Peyer's patch (tissue), 4 donors: ENCODE measurements around the gene C20orf204. TPM values are rescaled to one million over a fixed set of nuclear protein-coding genes. Genes with fewer than 3 reads are reported as not detected.
A peak's percentile ranks its signal among the peaks of the same experiment; 100 is the strongest.

Experiments used
- DNase-seq, 3 donors: peaks; one replicate each; pipeline ENCODE4 v3.0.0-alpha.2; 2017 to 2019
- H3K27ac ChIP-seq, 4 donors: fragments of 200-600 bp; sonication (generic); one replicate each; pipeline ENCODE4 v1.5.1; 2016 to 2019
- H3K27me3 ChIP-seq, 2 donors: fragments of 200-600 bp; sonication (generic); one replicate each; pipeline ENCODE4 v1.5.1; 2019
- H3K36me3 ChIP-seq, 3 donors: fragments of 200-600 bp; sonication (generic); one replicate each; pipeline ENCODE4 v1.5.1; 2016 to 2019
- H3K4me1 ChIP-seq, 4 donors: fragments of 200-600 bp; sonication (generic); one replicate each; pipeline ENCODE4 v1.5.1; 2016 to 2019
- H3K4me3 ChIP-seq, 4 donors: fragments of 200-600 bp; sonication (generic); 1 replicate in 3 of 4; 2 replicates in 1 of 4; pipeline ENCODE4 v1.5.1; 2016 to 2019; ENCODE audit warnings: mild to moderate bottlenecking in 1 of 4
- H3K9me3 ChIP-seq, 4 donors: fragments of 200-600 bp; sonication (generic); one replicate each; pipeline ENCODE4 v1.5.1; 2016 to 2019; ENCODE audit warnings: mild to moderate bottlenecking in 1 of 4
- POLR2A ChIP-seq, 2 donors: fragments of 450-650 bp; IDR thresholded peaks; one replicate each; pipeline ENCODE4 v1.5.1; 2017; ENCODE audit warnings: antibody characterized with exemption in 2 of 2, mild to moderate bottlenecking in 2 of 2, moderate library complexity in 2 of 2
- total RNA-seq, 4 donors: library from RNA; depleted of rRNA; stranded (reverse); fragments of >200 nt; gene quantifications; one replicate each; pipeline ENCODE4 v1.1.0, GENCODE V29; 2016
- TF ChIP-seq, protein P1 (sequence below), 6 experiments: fragments of 450-650 bp in 4 of 6; fragments of 200-600 bp in 2 of 6; sonication (generic) in 1 of 6; IDR thresholded peaks; one replicate each; pipeline ENCODE4 v1.5.1; 2017 to 2019; ENCODE audit warnings: antibody characterized with exemption in 6 of 6, mild to moderate bottlenecking in 3 of 6, moderate library complexity in 1 of 6

Gene C20orf204
- total RNA-seq, 4 donors from 2014 or later = 0.18 to 2.1 (median 1.1) TPM

DNA sequence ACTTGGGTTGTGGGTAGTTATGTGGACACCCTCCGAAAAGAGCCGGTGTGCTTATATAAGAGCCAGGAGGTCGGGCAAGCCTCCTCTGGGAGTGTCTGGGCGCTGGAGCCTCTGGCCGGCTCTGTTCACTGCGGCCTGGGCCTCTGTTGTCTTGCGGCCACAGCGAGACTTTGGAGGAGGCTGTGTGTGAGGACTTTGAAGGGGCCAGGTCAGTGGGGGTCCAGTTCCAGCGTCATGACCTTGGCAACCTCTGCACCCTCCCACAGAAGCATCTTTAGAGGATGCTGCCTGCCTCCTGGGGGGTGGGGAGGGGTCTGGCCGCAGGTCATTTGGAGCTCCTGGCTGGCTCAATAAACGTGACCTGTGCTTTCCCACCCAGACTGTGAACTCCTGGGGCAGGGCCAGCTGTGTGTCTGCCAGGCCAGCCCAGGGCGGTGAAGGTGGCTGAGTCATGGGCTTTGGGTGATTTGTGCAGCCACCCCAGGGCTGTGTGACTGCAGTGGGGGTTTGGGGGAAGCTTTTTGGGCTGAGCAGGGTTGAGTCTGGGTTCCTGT is 28.2 kb downstream of the C20orf204 start:
- H3K36me3 ChIP-seq = no peaks in the 10 kb centered on the region
- DNase-seq = no peak
- H3K4me1 ChIP-seq = peaks cover 0 to 38% (median 34%) of the 10 kb centered on the region in 4 donors
- H3K9me3 ChIP-seq = no peaks in the 10 kb centered on the region
- no peak overlapping the region for H3K27ac ChIP-seq
- H3K4me3 ChIP-seq = peak overlapping the region in 2 of 4 donors; percentile 79 to 93
- no peaks in the 10 kb centered on the region for H3K27me3 ChIP-seq
- TF ChIP-seq, protein P1, sequence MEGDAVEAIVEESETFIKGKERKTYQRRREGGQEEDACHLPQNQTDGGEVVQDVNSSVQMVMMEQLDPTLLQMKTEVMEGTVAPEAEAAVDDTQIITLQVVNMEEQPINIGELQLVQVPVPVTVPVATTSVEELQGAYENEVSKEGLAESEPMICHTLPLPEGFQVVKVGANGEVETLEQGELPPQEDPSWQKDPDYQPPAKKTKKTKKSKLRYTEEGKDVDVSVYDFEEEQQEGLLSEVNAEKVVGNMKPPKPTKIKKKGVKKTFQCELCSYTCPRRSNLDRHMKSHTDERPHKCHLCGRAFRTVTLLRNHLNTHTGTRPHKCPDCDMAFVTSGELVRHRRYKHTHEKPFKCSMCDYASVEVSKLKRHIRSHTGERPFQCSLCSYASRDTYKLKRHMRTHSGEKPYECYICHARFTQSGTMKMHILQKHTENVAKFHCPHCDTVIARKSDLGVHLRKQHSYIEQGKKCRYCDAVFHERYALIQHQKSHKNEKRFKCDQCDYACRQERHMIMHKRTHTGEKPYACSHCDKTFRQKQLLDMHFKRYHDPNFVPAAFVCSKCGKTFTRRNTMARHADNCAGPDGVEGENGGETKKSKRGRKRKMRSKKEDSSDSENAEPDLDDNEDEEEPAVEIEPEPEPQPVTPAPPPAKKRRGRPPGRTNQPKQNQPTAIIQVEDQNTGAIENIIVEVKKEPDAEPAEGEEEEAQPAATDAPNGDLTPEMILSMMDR (IDR thresholded peaks at IDR 0.05) = no peak
- no peak for TF ChIP-seq POLR2A (IDR thresholded peaks at IDR 0.05)

DNA sequence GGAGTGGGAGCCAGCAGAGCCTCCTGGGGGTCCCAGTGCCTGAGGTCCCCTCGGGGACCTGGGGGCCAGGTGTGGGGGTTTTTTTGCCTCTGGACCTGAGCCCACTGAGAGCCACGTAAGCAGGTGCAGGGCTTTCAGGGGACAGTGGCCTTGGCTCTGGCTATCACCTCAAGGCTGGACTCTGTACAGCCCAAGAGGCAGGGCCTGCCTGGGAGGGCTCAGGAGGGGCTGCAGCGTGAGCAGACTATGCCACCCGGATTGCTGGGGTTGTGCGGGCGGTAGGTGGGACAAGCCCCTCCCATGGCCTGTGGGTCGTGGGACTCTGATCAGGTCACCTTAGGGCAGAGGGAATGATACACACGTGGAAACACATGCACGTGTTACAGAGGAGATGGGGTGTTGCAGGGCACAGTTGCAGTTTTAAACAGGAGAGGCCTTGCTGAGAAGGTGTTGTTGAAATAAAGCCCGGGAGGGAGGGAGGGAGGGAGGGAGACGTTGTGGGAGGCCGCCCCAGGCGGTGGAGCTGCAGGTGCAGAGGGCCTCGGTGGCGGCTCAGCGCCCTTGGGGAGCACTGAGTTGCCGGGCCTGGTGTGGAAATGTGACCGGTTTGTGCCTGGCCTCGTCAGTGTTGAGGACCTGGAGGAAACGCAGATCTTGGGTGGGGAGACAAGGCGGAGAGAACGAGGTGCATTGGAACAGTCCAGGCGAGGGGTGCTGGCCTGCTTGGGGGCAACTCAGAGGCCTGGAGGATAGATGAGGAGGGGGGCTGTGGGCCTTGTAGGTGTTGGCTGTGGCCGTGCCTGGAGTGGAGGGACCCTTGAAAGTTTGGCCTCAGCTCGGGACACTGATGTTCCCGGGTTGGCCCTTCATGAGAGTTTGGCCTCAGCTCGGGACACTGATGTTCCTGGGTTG is 29.3 kb downstream of the C20orf204 start:
- Histone ChIP-seq H3K4me1 (peaks cover 0 to 38% (median 37%) of the 10 kb centered on the region in 4 donors), H3K4me3 (no peak overlapping the region), H3K27me3 (no peaks in the 10 kb centered on the region), H3K27ac (peak overlapping the region in 3 of 4 donors; percentile 25 to 68 (median 33)), H3K36me3 (no peaks in the 10 kb centered on the region), H3K9me3 (no peaks in the 10 kb centered on the region)
- TF ChIP-seq, protein P1 (IDR thresholded peaks at IDR 0.05) = no peak
- TF ChIP-seq POLR2A (IDR thresholded peaks at IDR 0.05) = no peak
- no peak for DNase-seq

DNA sequence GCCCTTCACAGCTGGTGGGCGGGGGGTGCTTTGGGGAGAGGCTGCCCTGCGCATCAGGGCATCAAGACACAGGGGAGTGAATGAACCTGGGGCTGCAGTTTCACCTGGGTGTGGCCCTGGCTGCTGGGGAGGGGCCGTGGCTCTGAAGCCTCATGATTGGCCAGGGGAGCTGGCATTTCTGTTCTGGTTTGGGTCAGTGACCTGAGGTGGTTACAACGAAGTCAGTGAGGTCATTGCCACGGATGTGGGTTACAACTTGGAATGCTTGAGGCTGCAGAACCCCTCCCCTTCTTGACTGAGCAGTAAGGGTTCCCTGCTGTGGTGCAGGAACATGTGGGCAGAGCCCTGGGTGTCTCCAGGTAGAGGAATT is 30.0 kb downstream of the C20orf204 start:
- Histone ChIP-seq H3K4me1 (peaks cover 0 to 38% (median 37%) of the 10 kb centered on the region in 4 donors), H3K27ac (peak overlapping the region in 3 of 4 donors; percentile 25 to 68 (median 33)), H3K36me3 (no peaks in the 10 kb centered on the region), H3K9me3 (no peaks in the 10 kb centered on the region), H3K4me3 (no peak overlapping the region), H3K27me3 (no peaks in the 10 kb centered on the region)
- DNase-seq = peak in 2 of 3 donors; percentile 73 to 87
- no peak for TF ChIP-seq POLR2A (IDR thresholded peaks at IDR 0.05)
- TF ChIP-seq, protein P1 (IDR thresholded peaks at IDR 0.05) = no peak

DNA sequence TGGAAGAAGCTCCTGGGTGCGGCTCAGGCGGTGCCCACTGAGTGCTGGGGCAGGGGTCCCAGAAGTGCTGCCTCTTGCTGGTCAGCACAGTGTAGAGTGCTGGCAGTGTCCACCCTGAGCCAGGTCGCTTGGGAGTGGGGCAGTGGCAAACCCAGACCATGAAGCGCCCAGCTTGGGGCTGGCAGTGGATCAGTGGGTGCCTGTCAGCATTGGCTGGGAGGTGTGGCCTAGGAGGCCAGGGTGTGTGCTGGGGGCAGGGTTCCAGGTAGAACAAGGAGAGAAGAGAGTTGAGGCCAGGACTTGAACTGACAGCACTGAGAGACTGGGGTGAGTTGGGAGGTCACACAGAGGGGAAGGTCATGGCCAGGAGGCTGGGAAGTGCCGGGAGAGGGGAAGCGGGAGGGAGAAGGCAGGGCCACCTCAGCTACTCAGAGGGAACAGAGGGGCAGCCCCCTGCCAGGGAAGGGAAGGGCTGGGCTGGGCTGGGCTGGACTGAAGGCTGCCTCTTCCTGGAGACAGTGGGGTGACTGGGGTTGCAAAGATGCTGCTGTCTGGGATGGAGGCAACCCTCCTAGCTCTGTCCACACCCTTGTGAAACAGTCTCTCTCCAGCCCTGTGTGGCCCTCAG is 31.1 kb downstream of the C20orf204 start:
- Histone ChIP-seq H3K9me3 (no peaks in the 10 kb centered on the region), H3K4me1 (peaks cover 0 to 47% (median 37%) of the 10 kb centered on the region in 4 donors)

DNA sequence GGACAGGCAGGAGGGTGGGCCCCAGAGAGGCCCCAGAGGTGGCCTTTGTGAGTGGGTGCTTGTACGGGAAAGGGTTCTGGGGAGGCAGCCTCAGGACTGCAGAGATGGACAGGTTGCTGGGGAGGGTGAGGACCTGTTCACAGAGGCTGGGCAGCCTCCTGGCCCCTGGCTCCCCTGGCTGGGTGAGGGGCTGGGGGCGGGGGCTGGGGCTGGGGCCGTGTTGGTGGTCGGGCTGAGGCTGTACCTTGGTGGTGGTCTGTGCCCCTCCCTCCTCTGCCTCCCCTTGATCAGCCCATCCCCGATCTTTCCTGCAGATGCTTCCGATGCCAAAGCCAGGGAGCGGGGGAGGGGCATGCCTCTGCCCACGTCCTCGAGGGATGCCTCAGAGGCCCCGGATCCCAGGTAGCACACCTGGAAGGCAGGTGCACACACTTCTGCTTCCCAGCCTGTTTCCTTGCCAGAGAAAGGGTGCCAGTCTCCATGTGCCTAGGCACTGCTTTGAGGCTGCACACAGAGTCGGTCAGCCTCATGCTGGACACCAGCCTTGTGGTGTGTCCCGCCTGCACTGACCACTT is 31.8 kb downstream of the C20orf204 start:
- H3K27me3 ChIP-seq = no peaks in the 10 kb centered on the region
- peaks cover 0 to 50% (median 31%) of the 10 kb centered on the region in 4 donors for H3K4me1 ChIP-seq
- no peak overlapping the region for H3K4me3 ChIP-seq
- no peak overlapping the region for H3K27ac ChIP-seq
- TF ChIP-seq POLR2A (IDR thresholded peaks at IDR 0.05) = no peak
- TF ChIP-seq, protein P1 (IDR thresholded peaks at IDR 0.05) = no peak
- H3K36me3 ChIP-seq = peaks cover 0 to 3% (median 0%) of the 10 kb centered on the region in 3 donors
- no peak for DNase-seq
- no peaks in the 10 kb centered on the region for H3K9me3 ChIP-seq

More for the DNA sequence above, 31.1 kb downstream of the C20orf204 start:
- Histone ChIP-seq H3K36me3 (no peaks in the 10 kb centered on the region), H3K27me3 (no peaks in the 10 kb centered on the region), H3K27ac (peak overlapping the region in 1 of 4 donors; percentile 68), H3K4me3 (no peak overlapping the region)
- TF ChIP-seq, protein P1 (IDR thresholded peaks at IDR 0.05) = no peak
- TF ChIP-seq POLR2A (IDR thresholded peaks at IDR 0.05) = no peak
- DNase-seq = no peak
